RPMI7951 (cell line): Measurements from ENCODE around the gene BMAL2. TPM values are rescaled to one million over a fixed set of nuclear protein-coding genes. Genes with fewer than 3 reads are reported as not detected.

ENCODE experiments used
- DNase-seq: peaks from one replicate; pipeline ENCODE4 v3.0.0-alpha.2; 2012; ENCODE audit warnings: low read depth
- total RNA-seq: library from RNA; depleted of rRNA; stranded (reverse); fragments of >200 nt; shearing (Covaris generic); gene quantifications from 2 replicates; pipeline ENCODE4 v1.2.3, GENCODE V29; 2014; rRNA removed

Gene BMAL2, protein sequence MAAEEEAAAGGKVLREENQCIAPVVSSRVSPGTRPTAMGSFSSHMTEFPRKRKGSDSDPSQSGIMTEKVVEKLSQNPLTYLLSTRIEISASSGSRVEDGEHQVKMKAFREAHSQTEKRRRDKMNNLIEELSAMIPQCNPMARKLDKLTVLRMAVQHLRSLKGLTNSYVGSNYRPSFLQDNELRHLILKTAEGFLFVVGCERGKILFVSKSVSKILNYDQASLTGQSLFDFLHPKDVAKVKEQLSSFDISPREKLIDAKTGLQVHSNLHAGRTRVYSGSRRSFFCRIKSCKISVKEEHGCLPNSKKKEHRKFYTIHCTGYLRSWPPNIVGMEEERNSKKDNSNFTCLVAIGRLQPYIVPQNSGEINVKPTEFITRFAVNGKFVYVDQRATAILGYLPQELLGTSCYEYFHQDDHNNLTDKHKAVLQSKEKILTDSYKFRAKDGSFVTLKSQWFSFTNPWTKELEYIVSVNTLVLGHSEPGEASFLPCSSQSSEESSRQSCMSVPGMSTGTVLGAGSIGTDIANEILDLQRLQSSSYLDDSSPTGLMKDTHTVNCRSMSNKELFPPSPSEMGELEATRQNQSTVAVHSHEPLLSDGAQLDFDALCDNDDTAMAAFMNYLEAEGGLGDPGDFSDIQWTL
- total RNA-seq, result 26.1 and 30.2 TPM in 2 replicates

DNA sequence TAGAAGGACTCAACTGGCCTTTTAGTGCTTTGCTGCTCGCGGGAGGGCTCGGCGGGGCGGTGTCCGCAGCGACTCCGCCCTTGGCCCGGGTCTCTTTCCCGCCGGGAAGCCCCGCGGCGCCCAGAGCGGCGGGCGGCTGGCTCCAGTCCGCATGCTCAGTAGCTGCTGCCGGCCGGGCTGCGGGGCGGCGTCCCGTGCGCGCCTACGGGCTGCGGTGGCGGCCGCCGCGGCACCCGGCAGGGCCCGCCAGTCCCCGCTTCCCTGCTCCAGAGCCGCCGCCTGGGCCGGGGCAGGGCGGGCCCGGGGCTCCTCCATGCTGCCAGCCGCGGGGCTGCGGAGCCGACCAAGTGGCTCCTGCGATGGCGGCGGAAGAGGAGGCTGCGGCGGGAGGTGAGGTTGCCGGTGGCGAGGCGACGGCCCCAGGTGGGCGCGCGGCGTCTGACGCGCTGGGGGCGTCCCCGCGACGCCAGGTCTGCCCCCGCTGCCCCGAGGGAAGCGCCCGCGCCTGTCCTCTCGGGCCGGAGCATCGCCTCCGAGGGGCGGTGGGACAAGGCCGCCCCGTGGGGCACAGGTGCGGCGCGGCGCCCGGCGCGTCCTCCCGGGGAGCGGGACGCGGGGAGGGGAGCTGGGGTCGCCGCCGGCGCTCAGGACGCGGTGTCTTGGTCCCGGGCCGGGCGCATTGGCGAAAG, at the start of gene BMAL2:
BMAL2 (plus strand) TSS at position 123 of the 689 bp plus-strand sequence; CDS start at position 360, 237 bp downstream.
- peak; percentile 38 for DNase-seq

GRCh38 chr12:27284021-27284420, 48.6 kb upstream of the BMAL2 start:
- no peak for DNase-seq

DNA sequence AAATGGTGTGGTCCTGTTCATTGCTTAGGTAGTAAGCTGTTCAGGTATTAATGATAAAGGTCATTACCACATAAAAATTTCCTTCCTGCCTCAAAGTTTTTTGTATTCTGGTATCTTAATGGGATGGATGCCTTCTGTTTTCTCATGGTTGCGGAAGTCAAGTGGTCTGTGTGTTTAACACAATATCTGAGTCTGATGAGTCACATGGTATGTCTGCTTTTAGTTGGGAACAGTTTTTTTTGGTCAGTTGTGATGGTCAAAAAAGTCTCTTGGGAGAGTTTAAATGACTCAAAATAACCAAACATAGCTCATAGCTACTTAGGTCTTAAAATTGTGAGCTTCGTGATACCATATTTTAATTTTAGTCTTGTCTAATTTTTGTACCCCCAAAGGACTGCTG, 47.9 kb upstream of the BMAL2 start:
- DNase-seq, result peak; percentile 71

DNA sequence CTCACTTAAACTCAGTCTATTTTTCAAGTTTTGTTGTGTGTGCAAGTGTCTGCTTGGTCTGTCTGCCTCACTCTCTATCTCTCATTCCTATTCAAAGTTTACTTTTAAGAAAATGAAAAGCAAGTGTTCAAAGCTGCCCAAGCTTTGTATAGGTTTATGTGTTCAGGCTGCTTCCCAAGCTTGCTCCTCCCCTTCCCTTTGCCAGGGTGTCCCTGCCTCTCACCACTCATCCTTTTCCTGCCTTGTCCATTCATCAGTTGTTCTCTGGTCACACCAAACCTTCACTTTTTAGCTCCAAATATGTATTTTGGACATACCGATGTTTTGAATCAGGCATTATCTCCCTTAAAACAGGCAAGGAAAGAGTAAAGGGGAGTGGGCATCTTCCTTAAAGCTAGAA, 47.2 kb upstream of the BMAL2 start:
- peak; percentile 36 for DNase-seq

GRCh38 chr12:27289414-27289813, 43.2 kb upstream of the BMAL2 start:
- no peak for DNase-seq

DNA sequence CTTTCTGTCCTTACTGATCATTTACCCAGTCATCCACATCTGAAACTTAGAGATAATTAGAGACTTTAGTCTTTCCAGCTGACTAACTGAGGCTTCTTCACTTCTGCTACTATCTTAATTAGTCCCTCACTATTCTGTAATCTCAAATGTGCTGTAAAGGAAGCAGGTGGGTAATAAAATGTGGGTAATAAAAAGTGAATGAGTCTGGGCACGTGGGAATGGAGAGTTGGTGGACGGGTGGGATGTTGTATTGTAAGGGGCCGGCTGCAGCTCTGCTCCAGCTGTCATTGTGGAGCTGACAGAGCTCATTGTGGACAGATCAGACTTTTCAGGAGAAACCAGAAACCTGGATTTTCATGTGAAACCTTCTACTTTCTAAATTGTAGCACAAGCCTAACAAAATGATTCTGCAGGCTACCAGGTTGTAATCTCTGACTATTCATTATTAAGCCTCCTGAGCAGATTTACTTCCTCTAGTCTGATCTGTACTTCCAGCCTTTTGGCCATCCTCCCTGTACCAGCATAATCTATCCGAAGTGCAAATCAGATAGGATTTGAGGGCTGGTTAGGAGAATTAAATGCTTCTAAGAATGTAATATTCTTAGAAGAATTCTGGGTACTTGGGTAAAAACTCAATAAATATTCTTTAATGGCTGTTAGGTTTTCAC, 42.0 kb upstream of the BMAL2 start:
- DNase-seq, result no peak

GRCh38 chr12:27291862-27292261, 40.8 kb upstream of the BMAL2 start:
- no peak for DNase-seq

GRCh38 chr12:27292718-27293117, 39.9 kb upstream of the BMAL2 start:
- DNase-seq, result no peak

DNA sequence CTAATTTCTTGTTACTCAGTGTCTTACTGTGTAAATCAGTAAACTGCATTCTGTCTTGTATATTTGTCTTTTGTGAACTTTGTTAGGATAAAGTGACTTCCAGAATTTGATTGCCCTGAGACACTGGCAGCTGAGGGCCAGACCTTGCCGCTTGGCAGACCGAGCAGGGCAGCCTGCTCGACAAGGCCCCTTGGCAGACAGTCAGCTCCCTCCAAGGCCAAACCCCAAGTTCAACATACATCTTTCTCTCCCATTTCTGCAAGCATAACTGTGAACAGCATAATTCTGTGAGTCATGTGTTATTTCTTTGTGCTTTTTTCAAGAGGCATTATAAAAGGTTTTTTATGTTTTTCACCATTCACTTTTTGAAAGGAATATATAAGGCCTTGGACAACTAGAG, 39.2 kb upstream of the BMAL2 start:
- DNase-seq, result no peak

- DNase-seq, result no peak
Observed at GRCh38 chr12:27296674-27297073, 36.0 kb upstream of the BMAL2 start.

DNA sequence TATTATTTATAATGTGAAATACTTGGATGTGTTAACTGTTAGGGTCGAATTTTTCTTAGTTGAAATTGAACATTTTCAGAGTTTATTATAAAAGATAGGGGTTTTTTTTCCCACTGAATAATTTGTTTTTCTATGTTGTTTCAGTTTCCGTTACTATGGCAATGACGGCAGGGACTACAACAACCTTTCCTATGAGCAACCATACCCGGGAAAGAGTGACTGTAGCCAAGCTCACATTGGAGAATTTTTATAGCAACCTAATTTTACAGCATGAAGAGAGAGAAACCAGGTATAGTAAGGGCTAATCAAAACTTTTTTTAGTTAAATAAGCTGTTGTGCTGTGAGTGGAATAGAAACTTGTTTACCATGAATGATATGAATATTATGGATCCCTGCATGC, 35.1 kb upstream of the BMAL2 start:
- DNase-seq, result no peak

DNA sequence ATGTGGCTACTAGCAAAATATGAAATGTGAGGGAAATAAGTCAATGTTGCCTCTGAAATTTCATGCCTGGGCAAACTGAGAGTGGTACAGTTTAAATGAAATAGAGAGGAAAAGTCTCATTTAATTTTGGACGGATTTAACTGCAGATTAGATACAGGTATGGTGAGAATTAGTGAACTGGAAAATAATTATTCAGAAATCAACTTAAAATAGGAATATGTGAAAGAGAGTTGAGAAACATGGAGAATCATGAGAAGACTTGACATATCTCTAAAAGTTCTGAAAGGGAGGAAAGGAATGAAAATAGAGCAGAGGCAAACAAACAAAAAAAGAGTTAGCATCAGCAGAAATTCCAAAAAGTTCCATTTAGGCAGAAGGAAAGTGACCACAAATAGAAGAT, 33.5 kb upstream of the BMAL2 start:
- DNase-seq, result no peak

DNA sequence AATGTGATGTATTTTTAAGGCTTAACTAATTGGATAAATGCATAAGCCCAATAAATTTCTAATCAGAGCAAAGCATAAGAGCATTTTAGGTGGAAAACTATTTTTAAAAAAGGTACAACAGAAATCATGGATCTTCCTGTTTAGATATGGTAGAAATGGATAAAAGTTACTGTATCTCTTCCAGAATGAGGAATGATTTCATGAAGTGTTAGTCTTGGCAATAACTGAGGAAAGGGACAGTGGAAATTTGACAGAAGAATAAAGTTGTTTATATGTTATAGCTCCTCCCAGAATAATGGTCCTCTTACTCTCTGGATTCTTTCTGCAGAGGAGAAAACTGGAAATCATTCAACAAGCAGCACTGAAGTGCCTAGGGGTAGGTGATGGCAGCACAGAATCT, 32.4 kb upstream of the BMAL2 start:
- no peak for DNase-seq

- DNase-seq, result no peak
Observed at GRCh38 chr12:27303139-27304111, 29.2 kb upstream of the BMAL2 start.

DNA sequence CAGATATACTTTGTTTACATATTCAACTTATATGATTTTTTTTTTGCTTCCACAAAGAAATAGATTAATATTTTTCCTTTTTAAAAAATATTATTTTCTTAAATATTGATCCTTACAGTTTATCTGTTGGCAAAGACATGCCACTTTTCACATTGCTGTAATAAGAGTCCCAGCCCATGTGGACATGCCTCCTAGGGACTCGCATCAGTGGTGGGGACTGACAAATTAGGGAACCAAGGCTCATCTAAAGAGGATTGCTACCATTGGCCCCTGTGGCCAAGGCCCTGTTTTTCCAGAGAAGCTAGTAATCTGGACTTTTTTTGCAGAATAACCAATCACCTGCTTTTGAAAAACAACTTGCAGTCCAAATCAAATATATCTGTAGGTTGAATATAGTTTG, 27.8 kb upstream of the BMAL2 start:
- no peak for DNase-seq

GRCh38 chr12:27305673-27306456, 26.8 kb upstream of the BMAL2 start:
- peak; percentile 29 for DNase-seq

DNA sequence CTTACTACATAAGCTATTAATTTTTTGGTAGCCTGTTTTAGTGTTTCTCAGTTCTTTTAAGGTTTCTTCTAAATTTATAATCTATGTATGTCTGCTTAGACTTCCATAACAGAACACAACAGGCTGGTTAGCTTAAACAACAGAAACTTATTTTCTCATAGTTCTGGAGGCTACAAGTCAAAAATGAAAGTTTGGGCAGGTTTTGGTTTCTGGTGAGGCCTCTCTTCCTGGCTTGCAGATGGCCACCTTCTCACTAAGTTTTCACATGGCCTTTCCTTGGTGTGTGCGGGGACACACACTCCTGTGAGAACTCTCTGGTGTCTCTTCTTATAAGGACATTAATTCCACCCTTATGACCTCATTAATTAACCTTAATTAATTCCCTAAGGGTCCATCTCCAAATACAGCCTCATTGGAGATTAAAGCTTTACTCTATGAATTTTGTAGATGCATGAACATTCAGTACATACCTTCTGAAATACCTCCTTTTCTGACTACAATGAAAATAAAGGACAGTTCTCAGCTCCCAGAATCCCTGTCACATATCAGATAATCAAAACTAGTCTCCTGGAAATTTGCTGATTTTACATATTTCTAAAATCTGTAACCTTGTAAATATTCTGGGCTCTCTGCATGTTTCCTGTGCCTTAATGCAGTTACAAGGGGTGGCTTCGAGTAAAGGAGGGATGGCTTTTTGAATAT, 23.2 kb upstream of the BMAL2 start:
- no peak for DNase-seq

- no peak for DNase-seq
Observed at GRCh38 chr12:27309995-27310315, 22.7 kb upstream of the BMAL2 start.

DNA sequence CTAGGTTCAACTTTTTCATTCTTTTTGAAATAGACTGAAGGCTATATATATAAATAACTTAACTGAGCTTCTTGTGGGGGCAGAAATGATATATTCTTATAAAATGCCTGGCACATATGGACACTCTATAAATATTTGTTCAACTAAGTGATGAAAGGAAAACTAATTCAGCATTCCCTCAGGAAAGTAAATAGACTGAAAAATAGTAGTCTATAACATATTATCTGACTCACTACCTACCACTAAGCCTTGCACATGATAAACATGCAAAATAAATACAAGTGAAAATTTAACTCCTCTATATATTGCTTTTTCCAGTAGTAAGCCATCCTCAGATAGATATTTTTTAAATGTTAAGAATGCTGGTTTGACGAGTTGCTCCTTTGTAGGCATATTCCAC, 15.7 kb upstream of the BMAL2 start:
- DNase-seq, result no peak

DNA sequence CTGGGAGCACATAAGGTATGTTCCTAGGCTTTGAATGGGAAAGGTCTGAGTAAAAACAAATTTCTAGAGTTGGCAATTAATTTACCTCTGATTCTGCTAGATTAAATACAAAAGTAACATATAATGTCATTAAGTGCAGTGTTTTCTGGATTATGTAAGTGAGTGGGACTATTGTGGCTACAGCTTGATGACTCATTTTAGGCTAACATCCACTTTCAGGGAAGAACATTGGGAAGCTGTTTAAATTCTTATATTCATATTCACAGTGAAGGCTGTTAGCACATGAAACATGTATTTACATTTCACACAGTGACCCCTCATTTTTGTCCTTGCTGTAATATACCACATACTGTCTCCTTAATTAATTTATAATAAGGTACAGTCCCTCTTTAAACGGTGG, 13.2 kb upstream of the BMAL2 start:
- peak; percentile 51 for DNase-seq
